HepG2 (cell line): ENCODE results near the gene ANKZF1. TPM values are rescaled to one million over a fixed set of nuclear protein-coding genes. Genes with fewer than 3 reads are reported as not detected.

Experiments used
- ZBTB39 ChIP-seq: sonication (generic); formaldehyde crosslinking; IDR thresholded peaks from 2 replicates; pipeline ENCODE4 v1.5.0; 2020; ENCODE audit warnings: missing genetic modification reagents
- ZNF205 ChIP-seq: IDR thresholded peaks from 2 replicates; pipeline ENCODE4 v1.6.1; 2018; ENCODE audit warnings: missing biosample characterization, missing genetic modification reagents
- ZNF331 ChIP-seq: sonication (generic); formaldehyde crosslinking; IDR thresholded peaks from 2 replicates; pipeline ENCODE4 v1.4.0; 2020; ENCODE audit warnings: missing genetic modification reagents
- ZNF792 ChIP-seq: IDR thresholded peaks from 2 replicates; pipeline ENCODE4 v1.6.1; 2016
- polyA plus RNA-seq, 8 experiments: library from polyadenylated mRNA; depleted of rRNA in 3 of 8; stranded (reverse) in 7 of 8; unstranded in 1 of 8; fragments of >200 nt; fragmentation: Illumina TruSeq in 4 of 8; extraction: Trizol in 4 of 8; gene quantifications; 2 replicates each; pipeline versions ENCODE4 v1.2.1 to v1.2.3, GENCODE V29; 2011 to 2016; ENCODE audit warnings: low read depth in 4 of 8, missing spikeins in 1 of 8, mixed read lengths in 1 of 8; ENCODE audit not compliant: insufficient read depth in 1 of 8
- total RNA-seq, 5 experiments: library from RNA; depleted of rRNA; stranded (reverse); fragments of >200 nt; fragmentation: Illumina TruSeq; extraction: Trizol; gene quantifications; 2 replicates each; pipeline ENCODE4 v1.2.3, GENCODE V29; 2016; ENCODE audit warnings: low read depth in 1 of 5
- TF ChIP-seq, protein P1 (sequence below), 2 experiments: sonication (generic) in 1 of 2; formaldehyde crosslinking in 1 of 2; IDR thresholded peaks; 2 replicates each; pipeline versions ENCODE4 v1.6.1 to v1.9.0; 2014 to 2022; ENCODE audit warnings: antibody characterized with exemption in 1 of 2, borderline replicate concordance in 1 of 2, inconsistent platforms in 1 of 2, low read depth in 1 of 2, missing genetic modification reagents in 1 of 2

ANKZF1 gene
- total and polyA plus RNA-seq, 2 of the 13 experiments (the other 11 are each of a cell fraction or from before 2014, with no cell fraction given) = 25.3 to 128 TPM

DNA sequence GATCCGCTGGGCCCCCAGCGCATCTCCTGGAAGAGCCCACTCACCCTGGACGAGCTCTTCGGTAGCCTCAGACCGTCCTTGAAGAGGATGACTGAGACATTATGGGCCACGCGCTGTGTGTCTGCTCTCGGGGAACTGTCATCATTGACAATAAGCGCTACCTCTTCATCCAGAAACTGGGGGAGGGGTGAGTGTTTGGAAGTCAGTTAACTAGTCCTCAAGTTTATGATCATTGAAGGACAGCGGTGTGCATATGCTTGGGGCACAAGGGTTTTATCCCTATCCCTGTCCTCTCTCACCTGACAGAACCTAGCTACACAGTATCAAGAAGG is 16.3 kb downstream of the ANKZF1 start (continued):
- TF ChIP-seq, protein P1, sequence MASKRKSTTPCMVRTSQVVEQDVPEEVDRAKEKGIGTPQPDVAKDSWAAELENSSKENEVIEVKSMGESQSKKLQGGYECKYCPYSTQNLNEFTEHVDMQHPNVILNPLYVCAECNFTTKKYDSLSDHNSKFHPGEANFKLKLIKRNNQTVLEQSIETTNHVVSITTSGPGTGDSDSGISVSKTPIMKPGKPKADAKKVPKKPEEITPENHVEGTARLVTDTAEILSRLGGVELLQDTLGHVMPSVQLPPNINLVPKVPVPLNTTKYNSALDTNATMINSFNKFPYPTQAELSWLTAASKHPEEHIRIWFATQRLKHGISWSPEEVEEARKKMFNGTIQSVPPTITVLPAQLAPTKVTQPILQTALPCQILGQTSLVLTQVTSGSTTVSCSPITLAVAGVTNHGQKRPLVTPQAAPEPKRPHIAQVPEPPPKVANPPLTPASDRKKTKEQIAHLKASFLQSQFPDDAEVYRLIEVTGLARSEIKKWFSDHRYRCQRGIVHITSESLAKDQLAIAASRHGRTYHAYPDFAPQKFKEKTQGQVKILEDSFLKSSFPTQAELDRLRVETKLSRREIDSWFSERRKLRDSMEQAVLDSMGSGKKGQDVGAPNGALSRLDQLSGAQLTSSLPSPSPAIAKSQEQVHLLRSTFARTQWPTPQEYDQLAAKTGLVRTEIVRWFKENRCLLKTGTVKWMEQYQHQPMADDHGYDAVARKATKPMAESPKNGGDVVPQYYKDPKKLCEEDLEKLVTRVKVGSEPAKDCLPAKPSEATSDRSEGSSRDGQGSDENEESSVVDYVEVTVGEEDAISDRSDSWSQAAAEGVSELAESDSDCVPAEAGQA (IDR thresholded peaks at IDR 0.05; ENCODE audit: low read depth) = no peak
- TF ChIP-seq, protein P1 (CRISPR knock-in tag; IDR thresholded peaks at IDR 0.05; ENCODE audit: borderline replicate concordance) = no peak
- no peak for TF ChIP-seq ZNF205 (CRISPR knock-in tag)
- no peak for TF ChIP-seq ZNF792 (CRISPR knock-in tag)
- TF ChIP-seq ZBTB39 (CRISPR knock-in tag) = no peak
- 0 out of 2 replicates have a peak, but pooled peaks have one; percentile 8 for TF ChIP-seq ZNF331 (CRISPR knock-in tag)
